Stimulated activated CD4-positive, alpha-beta T cell treated with anti-CD3 and anti-CD28 coated beads, TNF-alpha, amount 100 ng/mL, for 48 hours (primary cell): Measurements from ENCODE around the gene MTIF2.
"Not testable (repeated sequence)": the region's sequence is repeated elsewhere in the genome, so short reads cannot be mapped to it uniquely, and the experiment has no call there.

Experiments
- DNase-seq, 3 donors: peaks; one replicate each; pipeline ENCODE4 v3.0.0-alpha.2; 2020; ENCODE audit warnings: low read depth in 3 of 3

MTIF2 gene

DNA sequence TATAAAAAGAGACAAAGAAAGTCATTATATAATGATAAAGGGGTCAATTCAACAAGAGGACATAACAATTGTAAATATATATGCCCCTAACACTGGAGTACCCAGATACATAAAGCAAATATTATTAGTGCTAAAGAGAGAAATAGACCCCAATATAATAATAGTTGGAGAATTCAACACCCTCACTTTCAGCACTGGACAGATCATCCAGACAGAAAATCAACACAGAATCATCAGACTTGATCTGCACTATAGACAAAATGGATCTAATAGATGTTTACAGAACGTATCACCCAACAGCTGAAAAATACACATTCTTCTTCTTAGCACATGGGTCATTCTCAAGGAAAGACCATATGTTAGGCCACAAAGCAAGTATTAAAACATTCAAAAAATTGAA lies 68.6 kb downstream of the MTIF2 start:
- DNase-seq: no peak

- DNase-seq: no peak
Measured at GRCh38 chr2:55196526-55196925, 72.5 kb downstream of the MTIF2 start.

- DNase-seq: not testable (repeated sequence)
Measured at GRCh38 chr2:55191888-55192287, 77.1 kb downstream of the MTIF2 start.

DNA sequence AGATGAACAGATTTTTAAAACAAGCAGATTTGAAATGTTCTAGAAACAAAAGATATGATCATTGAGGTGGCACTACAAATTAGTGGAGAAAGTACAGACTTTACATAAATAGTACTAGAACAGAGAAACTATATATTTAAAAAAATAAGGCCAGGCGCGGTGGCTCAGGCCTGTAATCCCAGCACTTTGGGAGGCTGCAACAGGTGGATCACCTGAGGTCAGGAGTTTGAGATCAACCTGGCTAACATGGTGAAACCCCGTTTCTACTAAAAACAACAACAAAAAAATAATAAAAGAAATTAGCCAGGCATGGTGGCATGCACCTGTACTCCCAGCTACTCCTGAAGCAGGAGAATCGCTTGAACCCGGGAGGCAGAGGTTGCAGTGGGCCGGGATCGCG lies 82.2 kb downstream of the MTIF2 start:
- DNase-seq: not testable (repeated sequence)
